HG03103 (cell line): ENCODE measurements around the gene KCNIP1.

Experiments
- ATAC-seq: cut with Tn5 transposase; IDR thresholded peaks from one replicate; pipeline ENCODE4 v1.9.1; 2021; ENCODE audit warnings: low read depth; ENCODE audit not compliant: unreplicated experiment

KCNIP1 gene

DNA sequence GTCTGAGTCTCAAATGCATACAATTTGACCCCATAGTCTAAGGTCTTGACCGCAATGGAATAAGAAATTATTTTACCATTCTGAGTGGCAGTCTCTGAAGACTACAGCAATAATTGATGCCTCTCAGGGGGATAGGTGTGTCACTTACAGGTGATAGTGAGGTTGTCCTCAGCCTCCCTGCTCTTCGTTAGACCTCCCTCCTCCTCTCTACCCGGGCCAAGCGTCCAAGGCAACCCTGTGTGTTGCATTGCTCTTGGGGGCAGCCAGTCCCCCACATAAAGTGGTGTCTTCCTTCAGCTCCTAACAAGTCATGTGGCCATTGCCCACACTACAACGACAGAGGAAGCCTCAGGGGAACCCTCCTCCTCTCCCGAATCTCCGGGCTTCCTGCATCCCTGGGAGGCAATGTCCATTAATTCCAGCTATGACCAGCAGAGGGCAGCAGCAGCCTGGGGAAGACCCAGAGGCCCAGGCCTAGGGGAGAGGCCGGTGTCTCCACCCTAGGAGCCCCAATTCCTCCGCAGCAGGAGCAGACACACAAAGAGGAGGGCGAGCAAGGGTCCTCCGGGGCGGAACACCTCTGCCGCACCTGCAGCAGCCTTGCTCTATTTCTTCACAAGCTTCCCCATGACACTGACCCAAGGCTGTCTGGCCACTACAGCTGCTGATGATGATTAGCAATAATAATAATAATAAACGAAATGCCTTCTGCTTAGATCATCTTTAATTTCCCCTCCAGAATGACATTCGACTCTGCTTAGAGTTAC lies 134.8 kb downstream of the KCNIP1 start:
- ATAC-seq, result peak; percentile 67

DNA sequence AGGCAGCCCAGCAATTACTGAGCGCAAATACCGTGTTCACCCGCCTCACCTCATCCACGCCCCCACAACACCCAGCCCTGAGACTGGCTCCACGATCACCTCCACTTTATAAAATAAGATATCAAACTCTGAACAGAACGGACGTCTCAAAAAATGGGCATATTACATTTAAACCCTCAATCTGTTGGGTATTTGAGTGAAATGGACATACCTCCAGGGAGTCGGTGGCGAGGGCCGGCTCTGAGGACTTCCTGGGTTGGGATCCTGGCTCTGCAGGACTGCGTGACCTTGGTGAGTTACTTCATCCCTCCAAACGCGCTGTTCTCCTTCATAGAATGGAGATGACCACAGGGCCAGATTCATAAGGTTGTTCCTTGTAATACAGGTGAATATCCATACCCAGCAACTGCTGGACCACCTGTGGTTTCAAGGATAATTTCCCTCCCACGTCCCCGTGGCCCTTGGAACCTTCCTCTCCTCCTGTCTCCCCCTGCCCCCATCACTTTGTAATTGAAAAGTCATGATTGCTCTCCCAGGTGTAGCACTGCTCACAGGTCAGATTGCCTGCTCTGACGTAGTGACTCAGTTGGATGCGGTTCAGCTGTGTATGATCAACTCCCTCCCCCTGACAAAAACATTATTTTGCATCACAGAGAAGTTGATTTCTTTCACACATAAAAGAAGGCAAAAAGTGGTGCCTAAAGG lies 135.6 kb downstream of the KCNIP1 start:
- ATAC-seq, result no peak

DNA sequence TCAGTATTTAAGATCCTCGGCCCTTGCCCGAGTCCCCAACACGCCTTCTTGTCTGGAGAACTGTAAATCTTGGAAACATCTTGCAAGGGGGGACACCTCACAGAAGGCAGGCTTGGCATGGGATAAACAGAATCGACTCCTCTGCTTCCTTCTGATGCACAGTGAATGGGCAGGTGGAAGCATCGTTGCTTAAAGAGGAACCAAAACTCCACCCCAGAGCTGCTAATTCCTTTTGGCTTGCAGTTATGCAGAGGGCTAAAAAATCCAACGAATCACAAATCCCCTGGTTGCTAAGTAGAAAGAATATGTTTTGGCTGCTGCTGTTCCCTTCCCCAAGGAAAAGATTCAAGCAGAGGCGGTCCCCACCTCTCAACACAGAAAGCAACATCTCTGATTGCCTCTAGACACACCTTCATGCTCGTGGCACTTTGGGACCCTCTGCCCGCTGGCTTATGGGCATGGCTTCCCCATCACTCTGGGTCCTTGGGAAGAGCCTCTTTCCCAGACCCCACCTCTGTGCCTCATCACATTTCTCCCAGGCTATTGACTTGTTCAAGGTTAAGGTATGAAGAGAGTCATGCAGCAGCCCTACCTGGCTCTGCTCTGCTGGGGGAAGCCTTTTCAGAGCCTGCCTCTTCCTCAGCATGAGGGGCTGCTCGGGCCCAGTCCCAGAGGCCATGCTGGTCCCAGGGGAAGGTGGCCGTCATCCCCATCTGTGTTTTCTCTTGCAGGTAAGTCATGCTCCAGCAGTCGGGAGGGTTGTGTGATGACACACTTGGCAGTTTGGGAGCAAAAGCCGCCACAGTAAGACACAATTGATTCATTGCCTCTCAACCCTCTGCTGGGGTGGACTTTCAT lies 137.1 kb downstream of the KCNIP1 start:
- no peak for ATAC-seq

DNA sequence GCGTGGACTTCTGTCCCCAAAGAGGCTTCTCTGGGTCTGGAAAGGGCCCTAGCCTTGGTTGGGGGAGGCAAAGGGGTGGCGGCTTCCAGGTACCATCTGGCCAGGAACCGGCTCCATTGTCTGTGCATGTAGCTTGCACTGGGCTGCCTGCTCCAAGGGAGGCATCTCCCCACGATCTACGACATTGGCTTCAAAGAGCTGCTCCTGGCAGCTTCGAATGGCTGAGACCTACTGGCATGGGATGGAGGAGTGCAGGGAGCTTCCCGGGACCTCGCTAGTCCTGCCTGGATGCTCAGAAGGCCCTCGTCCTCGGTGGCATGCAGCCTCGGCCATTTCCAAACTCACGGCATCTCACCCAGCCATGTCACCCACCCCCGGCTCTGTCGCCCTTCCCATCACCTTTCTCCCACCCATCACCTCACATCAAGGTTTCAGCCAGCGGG lies 137.8 kb downstream of the KCNIP1 start:
- ATAC-seq, result no peak

DNA sequence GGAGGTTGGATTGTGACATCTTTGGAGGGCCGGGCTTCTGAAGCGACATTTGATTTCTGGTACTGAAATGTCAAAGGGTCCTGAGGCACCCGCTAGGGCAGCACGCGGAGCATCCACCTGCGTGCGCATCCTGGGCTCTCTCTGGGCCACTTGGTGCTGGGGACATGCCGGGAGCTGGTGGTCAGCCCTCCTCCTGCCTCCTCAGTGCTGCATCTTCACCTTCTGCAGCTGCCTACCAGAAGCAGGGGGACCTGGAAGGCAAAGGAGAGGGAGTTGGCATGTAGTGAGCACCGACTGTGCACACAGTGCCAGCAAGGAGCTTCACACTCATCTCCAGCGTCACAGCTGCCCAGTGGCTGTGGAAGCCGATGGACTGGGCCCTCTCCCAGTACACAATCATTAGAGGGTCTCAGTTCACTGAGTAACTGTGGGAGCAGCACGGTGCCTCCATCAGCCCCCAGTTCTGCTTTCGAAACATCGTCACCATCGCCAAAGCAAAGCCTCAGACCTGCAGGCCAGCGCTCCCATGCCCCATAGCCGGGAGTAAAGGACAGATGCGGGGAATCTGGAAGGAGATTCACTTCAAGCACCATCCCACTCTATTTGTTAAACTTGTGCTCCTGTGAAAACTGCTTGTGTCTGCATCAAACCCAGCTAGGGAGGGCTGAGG lies 138.4 kb downstream of the KCNIP1 start:
- ATAC-seq, result no peak

DNA sequence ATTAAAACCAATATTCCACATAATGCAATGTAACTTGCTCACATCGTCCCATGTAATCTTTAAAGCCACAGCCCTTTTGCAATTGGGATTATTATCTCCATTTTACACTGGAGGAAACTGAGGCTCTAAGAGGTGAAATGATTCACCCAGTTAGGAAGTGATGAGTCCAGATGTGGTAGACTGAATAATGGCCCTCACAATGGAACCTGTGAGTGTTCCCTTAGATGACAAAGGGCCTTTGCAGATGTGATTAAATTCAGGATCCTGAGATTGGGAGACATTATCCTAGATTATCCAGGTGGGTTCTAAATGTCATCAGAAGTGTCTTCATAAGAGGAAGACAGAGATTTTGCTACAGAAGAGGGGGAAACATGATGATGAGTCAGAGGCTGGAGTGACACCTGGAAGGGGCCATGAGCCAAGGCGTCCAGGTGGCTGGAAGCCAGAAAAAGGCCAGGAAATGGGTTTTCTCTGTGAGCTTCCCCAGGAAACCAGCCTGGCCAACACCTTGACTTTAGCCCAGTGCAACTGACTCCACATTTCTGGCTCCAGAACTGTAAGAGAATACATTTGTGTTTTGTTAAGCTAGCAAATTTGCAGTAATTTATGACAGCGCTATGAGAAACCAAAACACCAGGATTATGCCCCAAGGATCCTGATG lies 139.1 kb downstream of the KCNIP1 start:
- ATAC-seq, result no peak

DNA sequence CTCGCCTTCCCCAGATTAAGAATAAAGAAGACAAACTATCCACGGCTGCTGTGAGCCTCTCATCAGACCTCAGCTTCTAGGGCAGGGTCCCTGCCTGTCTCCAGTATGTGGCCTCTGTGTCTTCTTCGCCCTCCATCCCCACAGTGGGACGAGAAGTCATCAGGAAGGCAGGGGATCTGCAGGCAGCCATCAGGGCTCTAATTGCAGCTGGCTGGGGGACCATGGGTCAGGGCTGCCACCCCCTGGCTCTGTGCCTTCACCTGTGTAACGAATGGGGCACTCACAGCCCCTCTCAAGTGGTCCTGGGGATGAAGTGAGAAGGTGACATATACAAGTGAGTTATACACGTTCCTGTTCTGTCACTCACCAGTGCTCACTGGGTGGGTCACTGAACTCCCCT lies 139.8 kb downstream of the KCNIP1 start:
- no peak for ATAC-seq

DNA sequence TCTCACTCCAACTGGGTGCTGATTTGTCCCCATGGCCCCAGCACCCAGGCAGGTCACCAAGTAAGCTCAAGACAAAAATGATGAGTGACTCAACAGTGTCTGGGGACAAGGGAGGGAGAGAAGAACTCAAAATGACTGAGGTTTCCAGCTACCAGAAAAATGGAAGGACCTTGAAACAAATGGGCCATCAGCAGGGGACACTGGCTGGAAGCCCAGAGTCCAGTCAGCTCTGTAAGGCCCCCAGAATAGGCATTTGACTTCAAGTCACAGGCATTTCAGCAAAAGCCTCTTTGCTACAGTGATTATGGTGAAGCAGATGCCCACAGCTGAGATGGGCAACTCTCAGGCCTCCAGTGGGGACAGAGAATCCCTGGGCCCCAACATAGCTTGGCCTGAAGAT lies 140.7 kb downstream of the KCNIP1 start:
- no peak for ATAC-seq

DNA sequence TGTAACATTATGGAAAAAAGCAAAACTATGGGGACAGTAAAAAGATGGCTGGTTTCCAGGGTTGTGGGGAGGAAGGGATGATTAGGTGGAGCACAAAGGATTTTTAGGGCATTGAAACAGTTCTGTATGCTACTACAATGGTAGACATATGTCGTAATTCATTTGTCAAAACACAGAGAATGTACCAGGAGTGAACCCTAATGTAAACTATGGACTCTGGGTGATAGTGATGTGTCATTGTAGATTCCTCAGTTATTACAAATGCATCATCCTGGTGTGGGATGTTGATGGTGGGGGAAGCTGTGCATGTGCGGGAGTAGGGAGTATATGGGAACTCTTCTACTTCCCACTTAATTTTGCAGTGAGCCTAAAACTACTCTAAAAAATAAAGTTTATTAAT lies 144.7 kb downstream of the KCNIP1 start:
- no peak for ATAC-seq

DNA sequence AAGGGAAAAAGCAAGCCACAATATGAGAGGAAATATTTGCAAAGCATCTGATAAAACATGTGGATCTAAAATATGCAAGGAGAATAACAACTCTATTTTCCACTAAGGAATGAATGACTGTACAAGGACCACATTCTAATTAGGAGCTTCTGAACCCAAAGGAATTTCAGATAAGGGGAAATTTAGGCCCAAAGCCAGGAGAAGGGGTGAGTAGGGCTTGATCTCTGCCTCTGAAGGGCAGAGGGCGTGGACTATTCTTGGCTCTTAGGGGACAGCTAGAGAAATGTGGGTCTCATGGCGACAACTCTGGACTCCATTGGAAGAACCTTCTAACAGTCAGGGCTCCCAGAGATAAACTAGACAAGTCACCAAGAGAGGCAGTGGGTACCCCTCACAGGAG lies 147.0 kb downstream of the KCNIP1 start:
- no peak for ATAC-seq

DNA sequence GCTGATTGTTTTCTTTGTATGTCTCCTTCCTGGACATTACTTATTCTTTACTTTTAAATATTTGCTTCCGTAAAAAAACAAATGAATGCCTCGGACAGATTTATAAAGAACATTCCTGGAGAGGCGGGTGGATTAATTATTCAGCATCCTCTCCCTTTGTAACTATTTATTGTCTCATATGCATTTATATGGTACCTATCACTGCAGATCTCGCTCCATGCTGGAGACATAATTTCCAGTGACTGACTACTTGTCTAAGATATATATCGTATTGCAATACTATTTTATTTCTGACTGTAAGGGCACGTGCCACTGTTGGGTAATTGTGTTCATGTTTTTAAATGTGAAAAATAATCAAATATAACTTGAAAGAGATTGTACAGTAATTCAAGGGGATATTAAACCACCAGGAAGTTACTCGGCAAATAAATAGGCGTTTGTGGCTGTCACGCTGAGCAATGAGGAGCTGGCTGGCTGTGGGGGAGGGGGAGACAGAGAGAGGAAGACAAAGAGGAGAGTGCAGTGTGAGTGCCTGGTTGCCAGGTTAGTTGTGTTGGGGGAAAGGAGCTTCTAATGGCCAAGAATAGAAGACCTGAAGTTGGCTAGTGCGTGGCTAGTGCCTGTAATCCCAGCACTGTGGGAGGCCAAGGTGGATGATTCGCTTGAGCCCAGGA lies 147.9 kb downstream of the KCNIP1 start:
- ATAC-seq, result no peak

DNA sequence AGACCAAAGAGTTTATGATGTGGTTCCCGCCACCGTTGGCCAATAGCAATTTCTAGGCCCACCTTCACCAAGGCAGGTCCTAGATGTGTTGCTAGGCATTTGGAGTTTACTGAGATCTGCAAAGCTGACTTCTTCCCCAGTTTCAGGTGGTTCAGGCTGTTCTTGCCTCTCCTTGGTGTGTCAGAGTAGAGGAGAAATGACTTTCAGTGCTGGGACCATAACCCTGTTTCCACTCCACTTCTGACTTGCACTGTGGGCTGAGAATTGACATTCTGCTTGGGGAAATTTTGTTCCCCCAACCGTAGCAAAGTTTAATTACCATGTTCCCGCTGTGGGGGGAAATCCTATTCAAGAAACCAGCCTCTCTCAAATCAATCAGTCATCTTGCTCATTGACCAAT lies 151.7 kb downstream of the KCNIP1 start:
- no peak for ATAC-seq

DNA sequence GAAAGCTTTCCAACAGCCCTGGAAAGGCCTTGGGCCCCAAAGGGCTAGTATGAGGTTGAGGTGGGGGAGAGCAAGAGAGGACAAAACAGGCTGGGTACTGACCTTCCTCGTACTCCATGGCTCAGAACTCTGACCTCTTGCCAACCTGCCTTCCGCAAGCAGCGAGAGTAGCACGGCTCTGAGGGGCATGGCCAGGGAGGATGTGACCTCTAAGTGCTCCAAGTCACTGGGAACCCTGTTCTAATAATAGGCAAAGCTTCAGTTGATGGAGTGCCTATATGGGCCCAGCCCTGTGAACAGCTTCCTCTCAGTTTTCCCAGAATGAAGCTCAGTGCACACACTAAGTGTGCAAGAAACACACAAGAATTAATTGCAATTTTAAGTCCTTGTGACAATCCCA lies 152.1 kb downstream of the KCNIP1 start:
- ATAC-seq, result no peak

DNA sequence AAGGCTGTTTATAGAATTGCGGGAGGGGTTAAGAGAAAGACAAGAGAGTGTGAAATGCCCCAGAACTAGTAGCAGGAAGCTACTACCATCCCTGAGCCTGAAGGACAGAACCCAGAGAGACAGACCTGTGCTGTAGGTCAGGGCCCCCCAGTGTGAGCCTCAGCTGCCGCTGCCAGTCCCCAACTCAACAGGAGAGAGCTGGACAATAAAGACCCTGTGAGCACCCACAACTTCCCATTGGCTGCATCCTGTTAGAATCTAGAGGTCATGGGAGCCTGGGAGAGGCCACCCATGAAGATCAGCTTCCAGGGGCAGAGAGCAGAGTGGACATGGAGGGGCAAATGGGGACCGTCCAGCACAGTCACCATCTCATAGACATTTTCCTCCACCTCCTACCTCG lies 152.5 kb downstream of the KCNIP1 start:
- ATAC-seq, result no peak

DNA sequence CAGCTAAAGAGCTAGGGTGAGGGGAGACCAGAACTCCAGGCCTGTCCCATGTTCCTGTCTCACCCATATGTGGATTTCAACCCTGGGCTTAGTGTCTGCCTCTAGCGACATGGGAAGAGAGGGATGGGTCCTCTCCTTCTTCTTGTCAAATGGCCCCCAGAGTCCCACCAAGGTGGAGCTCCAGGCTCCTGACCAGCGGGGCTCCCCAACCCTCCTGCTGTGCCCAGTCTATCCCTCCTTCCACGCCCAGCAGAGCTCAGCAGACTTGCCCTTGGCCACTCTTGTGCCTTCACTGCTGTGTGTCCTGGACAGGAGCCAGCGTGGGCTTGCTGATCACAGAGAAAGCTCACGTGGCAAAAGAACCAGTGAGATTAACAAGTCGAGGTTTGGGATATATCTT lies 156.7 kb downstream of the KCNIP1 start:
- no peak for ATAC-seq

DNA sequence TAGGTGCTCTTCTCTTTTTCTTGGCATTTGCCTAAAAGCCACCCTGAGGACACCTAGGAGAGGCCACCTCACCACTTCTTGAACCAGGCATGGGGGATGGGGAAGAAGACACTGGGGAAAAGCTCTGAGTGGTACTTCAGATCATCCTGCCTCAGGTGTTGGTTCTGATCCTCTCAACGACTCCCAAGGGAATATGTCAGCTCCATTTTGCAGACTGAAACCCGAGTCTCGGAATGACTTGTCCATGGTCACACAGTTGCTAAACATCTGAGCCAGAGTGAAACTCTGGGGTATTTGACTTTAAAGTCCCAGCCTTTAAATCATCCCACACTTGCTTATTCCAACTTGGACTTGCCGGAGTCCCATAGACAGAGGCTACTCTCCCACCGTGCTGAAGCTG lies 159.1 kb downstream of the KCNIP1 start:
- no peak for ATAC-seq

DNA sequence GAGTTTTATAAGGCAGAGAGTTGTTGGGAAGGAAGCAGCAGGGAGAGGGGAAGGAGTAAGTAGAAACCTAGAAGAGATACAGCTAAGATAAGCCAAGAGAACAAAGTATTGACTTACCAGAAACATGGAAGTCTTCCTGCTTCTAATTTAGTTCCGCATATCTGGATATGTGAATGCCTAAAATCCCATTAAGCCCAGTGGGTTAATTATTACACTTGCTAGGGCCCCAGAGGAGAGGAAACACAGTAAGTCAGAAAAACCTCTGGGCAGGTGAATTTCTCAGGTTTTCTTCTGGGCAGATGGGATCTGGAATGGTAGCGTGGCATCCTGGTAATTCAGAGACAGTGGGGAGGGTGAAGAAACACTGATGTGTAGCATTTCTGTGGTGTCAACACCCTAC lies 175.0 kb downstream of the KCNIP1 start:
- no peak for ATAC-seq

DNA sequence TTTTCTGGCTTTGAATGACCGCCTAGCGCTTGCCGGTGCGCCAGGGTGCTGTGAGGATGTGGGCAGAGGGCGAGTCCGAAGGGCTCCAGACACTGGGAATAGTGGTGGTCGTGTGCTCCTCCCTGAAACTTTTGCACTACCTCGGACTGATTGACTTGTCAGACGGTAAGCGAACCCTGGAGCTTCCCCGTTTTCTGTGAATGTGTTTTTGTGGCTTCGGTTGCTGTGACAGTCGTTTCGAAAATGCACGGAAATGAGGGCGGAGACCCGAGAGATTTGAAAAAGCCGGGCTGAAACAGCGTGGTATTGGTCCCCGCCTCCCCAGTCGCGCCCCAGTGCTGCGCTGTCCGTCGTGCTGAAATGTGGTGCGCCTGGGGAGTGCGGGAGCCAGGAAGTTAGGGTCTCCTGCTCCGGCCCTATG lies 177.2 kb downstream of the KCNIP1 start:
- peak; percentile 67 for ATAC-seq

DNA sequence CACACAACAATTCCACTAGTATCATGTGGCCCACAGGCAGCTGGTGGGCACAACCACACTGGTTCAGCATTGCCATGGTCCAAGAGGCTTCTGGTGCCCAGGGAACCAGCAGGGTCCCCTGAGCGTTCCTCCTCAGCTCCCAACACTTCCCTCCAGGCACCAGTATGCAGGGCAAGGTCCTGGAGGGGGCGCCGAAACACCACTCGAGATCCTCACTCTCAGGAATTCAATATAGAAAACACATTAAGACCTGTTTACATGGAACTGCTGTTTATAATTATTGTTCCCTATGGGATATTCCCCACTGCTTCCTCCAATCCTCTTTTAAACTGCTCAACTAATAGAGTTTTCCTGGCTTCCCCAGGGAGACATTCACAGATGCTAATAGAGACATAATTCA lies 187.8 kb downstream of the KCNIP1 start:
- ATAC-seq, result no peak

DNA sequence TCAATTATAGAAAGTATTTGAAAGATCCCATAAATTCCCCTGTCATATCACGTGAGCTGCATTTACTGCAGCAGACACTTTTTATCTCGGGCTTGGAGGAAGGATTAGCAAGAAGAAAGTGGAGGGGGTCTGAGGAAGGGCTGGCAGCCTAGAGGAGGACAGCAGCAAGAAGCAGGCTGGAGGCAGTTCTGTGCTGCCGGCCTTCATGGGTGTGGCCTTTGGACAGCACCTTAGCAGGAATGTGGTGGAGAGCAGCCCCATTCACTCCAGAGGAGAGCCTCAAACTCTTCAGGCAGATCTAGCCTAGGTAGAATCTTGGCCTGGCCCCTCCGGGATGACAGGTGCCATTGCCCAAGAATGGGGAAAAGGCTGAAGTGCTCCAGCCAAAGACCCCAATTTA lies 189.9 kb downstream of the KCNIP1 start:
- ATAC-seq, result no peak
